BLaER1 treated with 17β-estradiol and CSF1 and Interleukin-3, amounts not matched to agents 10 nM and 100 nM (cell line): ENCODE results near the gene DNMT3A.

Source experiments
- H3K27ac ChIP-seq, 11 experiments: shearing (Covaris generic); formaldehyde crosslinking; 2 replicates each; pipeline ENCODE4 v1.8.1; 2022
- H3K27me3 ChIP-seq, 11 experiments: shearing (Covaris generic); formaldehyde crosslinking; 2 replicates each; pipeline ENCODE4 v1.8.1; 2022
- H3K36me3 ChIP-seq, 11 experiments: shearing (Covaris generic); formaldehyde crosslinking; 2 replicates each; pipeline ENCODE4 v1.8.1; 2022
- H3K4me1 ChIP-seq, 10 experiments: shearing (Covaris generic); formaldehyde crosslinking; 2 replicates each; pipeline ENCODE4 v1.8.1; 2022
- H3K4me2 ChIP-seq, 11 experiments: shearing (Covaris generic); formaldehyde crosslinking; 2 replicates each; pipeline ENCODE4 v1.8.1; 2022
- H3K4me3 ChIP-seq, 10 experiments: shearing (Covaris generic); formaldehyde crosslinking; 2 replicates each; pipeline ENCODE4 v1.8.1; 2022
- H3K9ac ChIP-seq, 11 experiments: shearing (Covaris generic); formaldehyde crosslinking; 2 replicates each; pipeline ENCODE4 v1.8.1; 2022
- H3K9me3 ChIP-seq, 11 experiments: shearing (Covaris generic); formaldehyde crosslinking; replicated peaks in 1 of 11; 2 replicates each; pipeline ENCODE4 v1.8.1; 2022
- H4K20me1 ChIP-seq, 11 experiments: shearing (Covaris generic); formaldehyde crosslinking; 2 replicates each; pipeline ENCODE4 v1.8.1; 2022
- Cebpa-rat ChIP-seq, 11 experiments: shearing (Covaris generic); IDR thresholded peaks; 2 replicates each; pipeline ENCODE4 v1.8.1; 2022

The DNMT3A gene

DNA sequence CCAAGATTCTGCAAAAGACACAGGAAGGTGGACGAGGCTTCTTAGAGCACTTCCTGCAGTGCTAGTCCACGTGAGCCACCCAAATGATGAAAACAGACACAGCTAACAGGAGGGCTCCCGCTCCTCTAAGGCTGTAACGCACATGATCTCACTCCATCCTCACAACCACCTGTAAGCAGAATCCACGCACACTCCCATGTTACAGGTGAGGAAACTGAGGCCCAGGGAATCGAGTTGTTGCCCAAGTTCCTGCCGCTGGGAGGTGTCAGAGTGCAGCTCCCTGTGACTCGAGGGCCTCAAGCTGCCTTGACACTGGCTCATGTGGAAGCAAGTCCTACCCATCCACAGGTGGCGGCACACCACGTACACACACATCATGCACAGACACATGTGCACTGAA is 4.4 kb downstream of the DNMT3A start:
- Histone ChIP-seq H3K4me1 (peaks cover 69 to 81% (median 74%) of the 10 kb centered on the region in 10 experiments), H3K9ac (peak overlapping the region in 2 of 11 experiments; percentile 3 to 47; a peak in 3 of 22 replicates), H3K27me3 (no peaks in the 10 kb centered on the region), H3K9me3 (no peaks in the 10 kb centered on the region), H3K4me3 (no peak overlapping the region), H4K20me1 (peaks cover 71 to 83% (median 81%) of the 10 kb centered on the region in 11 experiments), H3K36me3 (peaks cover 0 to 8% (median 0%) of the 10 kb centered on the region in 11 experiments; a peak in 3 of 22 replicates), H3K4me2 (peak overlapping the region; percentile 13 to 96 (median 85); a peak in 17 of 22 replicates), H3K27ac (no peak overlapping the region)
- TF ChIP-seq Cebpa-rat (IDR thresholded peaks at IDR 0.05), result no peak

GRCh38 chr2:25336383-25336841 is 5.3 kb downstream of the DNMT3A start:
- H3K9me3 ChIP-seq, result no peaks in the 10 kb centered on the region
- peak overlapping the region in 3 of 11 experiments; percentile 6 to 38 (median 30); a peak in 1 of 22 replicates for H3K9ac ChIP-seq
- H4K20me1 ChIP-seq, result peaks cover 79 to 91% (median 89%) of the 10 kb centered on the region in 11 experiments
- no peaks in the 10 kb centered on the region for H3K27me3 ChIP-seq
- no peak overlapping the region for H3K27ac ChIP-seq
- peaks cover 0 to 8% (median 0%) of the 10 kb centered on the region in 11 experiments; a peak in 3 of 22 replicates for H3K36me3 ChIP-seq
- H3K4me3 ChIP-seq, result no peak overlapping the region
- H3K4me1 ChIP-seq, result peaks cover 74 to 89% (median 81%) of the 10 kb centered on the region in 10 experiments
- no peak for TF ChIP-seq Cebpa-rat (IDR thresholded peaks at IDR 0.05)
- H3K4me2 ChIP-seq, result peak overlapping the region in 10 of 11 experiments; percentile 12 to 91 (median 58); a peak in 14 of 22 replicates

DNA sequence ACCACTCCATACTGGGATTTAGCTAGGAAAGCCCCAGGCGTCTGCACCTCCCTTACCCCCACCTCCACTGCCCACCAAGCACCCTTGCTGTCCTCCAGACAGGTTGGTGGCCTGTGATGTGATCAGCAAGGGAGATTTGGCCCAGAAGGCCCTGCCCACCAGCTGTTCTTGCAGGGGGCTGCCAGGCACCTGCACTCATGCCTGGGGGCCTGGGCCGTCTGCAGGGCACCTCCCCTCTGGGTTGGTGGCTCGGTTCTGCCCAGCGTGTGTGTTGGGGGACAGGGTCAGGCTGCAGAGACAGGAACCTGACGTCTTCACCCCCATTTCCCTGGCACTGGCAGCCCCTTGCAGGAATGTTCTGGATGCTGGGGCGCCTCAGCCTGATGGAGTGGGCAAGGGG is 5.8 kb downstream of the DNMT3A start:
- H3K4me3 ChIP-seq, result no peak overlapping the region
- H3K9me3 ChIP-seq, result no peaks in the 10 kb centered on the region
- H3K27ac ChIP-seq, result no peak overlapping the region
- H3K4me1 ChIP-seq, result peaks cover 75 to 89% (median 83%) of the 10 kb centered on the region in 10 experiments
- H3K9ac ChIP-seq, result peak overlapping the region in 3 of 11 experiments; percentile 11 to 38 (median 30); a peak in 2 of 22 replicates
- TF ChIP-seq Cebpa-rat (IDR thresholded peaks at IDR 0.05), result no peak
- H3K4me2 ChIP-seq, result peak overlapping the region; percentile 12 to 91 (median 54); a peak in 19 of 22 replicates
- H4K20me1 ChIP-seq, result peaks cover 83 to 96% (median 94%) of the 10 kb centered on the region in 11 experiments
- no peaks in the 10 kb centered on the region for H3K27me3 ChIP-seq
- H3K36me3 ChIP-seq, result peaks cover 0 to 11% (median 0%) of the 10 kb centered on the region in 11 experiments; a peak in 4 of 22 replicates

DNA sequence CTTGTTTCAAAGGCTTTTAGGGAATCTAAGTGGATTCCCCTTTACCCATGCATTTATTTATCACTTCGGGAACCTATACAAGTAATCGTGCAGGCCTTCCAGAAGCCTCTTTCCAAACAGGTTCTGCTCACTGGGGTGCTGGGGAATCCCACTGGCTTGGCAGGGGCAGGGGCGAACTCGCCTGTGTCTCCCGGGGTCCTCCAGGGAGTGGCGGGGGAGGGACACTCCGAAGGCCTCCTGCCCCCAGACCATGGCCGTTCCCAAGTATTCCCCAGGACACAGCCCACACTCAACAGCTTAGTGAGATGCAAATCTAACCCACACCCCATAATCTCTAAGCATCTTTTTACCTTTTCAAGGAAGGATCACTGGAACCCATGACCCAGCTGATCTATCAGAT is 6.5 kb downstream of the DNMT3A start:
- Histone ChIP-seq H3K4me1 (peaks cover 71 to 87% (median 85%) of the 10 kb centered on the region in 10 experiments), H3K9ac (0 out of 22 replicates have a peak overlapping the region, but pooled peaks of 1 of the 11 experiments have one; percentile 22), H3K4me2 (peak overlapping the region; percentile 12 to 91 (median 41); a peak in 15 of 22 replicates), H4K20me1 (peaks cover 91 to 100% (median 98%) of the 10 kb centered on the region in 11 experiments), H3K36me3 (peaks cover 0 to 17% (median 0%) of the 10 kb centered on the region in 11 experiments; a peak in 4 of 22 replicates), H3K4me3 (no peak overlapping the region), H3K9me3 (no peaks in the 10 kb centered on the region), H3K27me3 (no peaks in the 10 kb centered on the region), H3K27ac (no peak overlapping the region)
- no peak for TF ChIP-seq Cebpa-rat (IDR thresholded peaks at IDR 0.05)

GRCh38 chr2:25334482-25334881 is 7.2 kb downstream of the DNMT3A start:
- Histone ChIP-seq H3K27ac (no peak overlapping the region), H3K4me1 (peaks cover 64 to 80% (median 77%) of the 10 kb centered on the region in 10 experiments), H3K36me3 (peaks cover 0 to 17% (median 0%) of the 10 kb centered on the region in 11 experiments; a peak in 5 of 22 replicates), H3K9ac (peak overlapping the region in 2 of 11 experiments; percentile 22 to 24; a peak in 1 of 22 replicates), H4K20me1 (peaks cover 85 to 100% (median 98%) of the 10 kb centered on the region in 11 experiments), H3K9me3 (no peaks in the 10 kb centered on the region), H3K4me2 (peak overlapping the region; percentile 15 to 85 (median 59); a peak in 21 of 22 replicates), H3K27me3 (no peaks in the 10 kb centered on the region), H3K4me3 (no peak overlapping the region)
- no peak for TF ChIP-seq Cebpa-rat (IDR thresholded peaks at IDR 0.05)

DNA sequence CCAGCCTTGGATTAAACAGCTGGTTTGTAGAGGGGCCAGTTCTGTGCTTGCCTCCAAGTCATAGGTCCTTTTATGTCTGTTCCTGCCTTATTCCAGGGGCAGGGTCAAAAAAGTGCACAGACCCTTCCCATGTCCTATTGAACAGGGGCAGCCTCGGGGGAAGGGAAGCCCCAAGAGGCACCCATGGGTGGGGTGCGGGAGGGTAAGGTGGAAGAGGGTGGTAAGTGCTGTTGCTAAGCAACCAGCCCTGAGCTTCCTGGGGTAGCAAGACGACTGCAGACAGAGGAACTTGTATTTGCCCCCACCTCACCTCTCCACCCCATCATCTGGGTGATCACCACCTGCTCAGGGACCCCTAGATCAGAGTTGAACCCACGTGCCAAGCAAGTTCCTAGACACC is 7.7 kb downstream of the DNMT3A start:
- Histone ChIP-seq H4K20me1 (peaks cover 82 to 100% (median 97%) of the 10 kb centered on the region in 11 experiments), H3K4me3 (no peak overlapping the region), H3K9me3 (0 out of 22 replicates have a peak, but pooled peaks cover 0 to 2% (median 0%) of the 10 kb centered on the region in 11 experiments), H3K27ac (no peak overlapping the region), H3K4me1 (peaks cover 59 to 75% (median 72%) of the 10 kb centered on the region in 10 experiments), H3K9ac (peak overlapping the region in 2 of 11 experiments; percentile 22 to 24; a peak in 1 of 22 replicates), H3K36me3 (peaks cover 0 to 19% (median 0%) of the 10 kb centered on the region in 11 experiments; a peak in 5 of 22 replicates), H3K27me3 (no peaks in the 10 kb centered on the region), H3K4me2 (peak overlapping the region; percentile 15 to 85 (median 59); a peak in 20 of 22 replicates)
- no peak for TF ChIP-seq Cebpa-rat (IDR thresholded peaks at IDR 0.05)

GRCh38 chr2:25332571-25332970 is 9.2 kb downstream of the DNMT3A start:
- H3K27me3 ChIP-seq, result no peaks in the 10 kb centered on the region
- peak overlapping the region in 1 of 11 experiments; percentile 25; a peak in 1 of 22 replicates for H3K27ac ChIP-seq
- no peak for TF ChIP-seq Cebpa-rat (IDR thresholded peaks at IDR 0.05)
- H3K9ac ChIP-seq, result no peak overlapping the region
- H3K36me3 ChIP-seq, result peaks cover 3 to 31% (median 7%) of the 10 kb centered on the region in 11 experiments
- peak overlapping the region in 2 of 11 experiments; percentile 4 to 13; a peak in 2 of 22 replicates for H3K4me2 ChIP-seq
- H3K9me3 ChIP-seq, result peaks cover 4 to 16% (median 7%) of the 10 kb centered on the region in 11 experiments; a peak in 21 of 22 replicates
- H3K4me3 ChIP-seq, result no peak overlapping the region
- peaks cover 45 to 60% (median 59%) of the 10 kb centered on the region in 10 experiments for H3K4me1 ChIP-seq
- peaks cover 72 to 100% (median 87%) of the 10 kb centered on the region in 11 experiments for H4K20me1 ChIP-seq

DNA sequence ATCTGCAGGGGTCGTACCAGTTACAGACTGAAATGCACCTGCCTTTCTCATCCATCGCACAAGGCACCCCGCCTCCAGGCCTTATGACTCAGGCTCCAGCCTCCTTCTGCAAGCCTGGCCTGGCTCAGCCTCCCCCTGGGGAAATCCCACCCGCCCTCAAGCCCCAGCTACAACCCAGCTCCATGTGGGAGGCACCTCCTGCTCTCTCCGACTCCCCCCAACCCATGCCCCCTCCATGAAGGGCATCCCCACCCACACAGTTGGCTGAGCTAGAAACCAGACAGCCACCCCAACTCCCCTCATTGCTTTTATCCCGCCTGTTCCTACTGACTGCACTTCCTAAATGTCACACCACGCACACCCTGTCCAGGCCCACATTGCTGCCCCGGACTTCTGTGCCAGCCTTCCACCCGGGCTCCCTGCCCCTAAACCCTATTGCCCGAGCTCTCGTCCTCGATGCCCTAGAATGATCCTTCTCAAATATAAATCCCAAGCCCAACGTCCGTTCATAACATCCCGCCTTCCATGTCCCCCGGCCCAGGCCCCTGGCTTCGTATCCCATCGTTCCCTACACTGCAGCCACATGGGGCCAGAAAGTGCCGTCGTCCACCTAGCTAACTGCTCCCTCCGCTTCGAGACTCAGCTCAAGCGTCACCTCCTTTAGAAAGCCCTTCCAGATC is 9.9 kb downstream of the DNMT3A start:
- Histone ChIP-seq H3K27me3 (no peaks in the 10 kb centered on the region), H3K4me3 (no peak overlapping the region), H3K9ac (no peak overlapping the region), H3K4me1 (peaks cover 38 to 53% (median 51%) of the 10 kb centered on the region in 10 experiments), H3K27ac (no peak overlapping the region), H3K36me3 (peaks cover 10 to 32% (median 14%) of the 10 kb centered on the region in 11 experiments), H4K20me1 (peaks cover 65 to 93% (median 80%) of the 10 kb centered on the region in 11 experiments), H3K4me2 (peak overlapping the region in 3 of 11 experiments; percentile 4 to 14 (median 13); a peak in 6 of 22 replicates), H3K9me3 (peaks cover 12 to 23% (median 14%) of the 10 kb centered on the region in 11 experiments)
- TF ChIP-seq Cebpa-rat (IDR thresholded peaks at IDR 0.05), result no peak
